ENCODE measurements around the gene RPS16. TPM values are rescaled to one million over a fixed set of nuclear protein-coding genes. Genes with fewer than 3 reads are reported as not detected.
A peak's percentile ranks its signal among the peaks of the same experiment; 100 is the strongest.

Gene RPS16
- total RNA-seq, 2 donors from 2014 or later = 1,162 to 1,716 TPM

DNA sequence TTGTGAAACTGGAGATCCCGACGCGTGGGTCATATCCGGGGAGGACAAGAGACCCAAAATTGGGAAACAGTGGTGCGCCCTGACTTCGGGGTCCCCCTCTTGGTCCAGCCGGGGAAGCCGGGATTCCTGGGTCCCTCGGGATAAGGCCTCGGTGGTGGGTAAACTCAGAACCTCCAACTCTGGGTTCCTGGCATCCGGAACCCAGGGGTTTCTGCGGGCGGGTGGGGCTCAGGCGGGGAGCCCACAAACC, 28.4 kb downstream of the RPS16 start:
- intact Hi-C loops (cut with DNase I) = no loop called here
- Histone ChIP-seq H3K4me3 (peak overlapping the region; percentile 75 to 90), H3K36me3 (peaks cover 8% of the 10 kb centered on the region in 2 donors), H3K27me3 (replicated peaks; ENCODE audit: insufficient read depth) (no peaks in the 10 kb centered on the region), H3K27ac (peak overlapping the region; percentile 100), H3K4me1 (replicated peaks) (peaks cover 8% of the 10 kb centered on the region), H3K9me3 (no peaks in the 10 kb centered on the region)
- DNase-seq (ENCODE audit: low spot score) = no peak
- WGBS = 2% methylated on average over 13 of the region's 14 CpGs
- no peak for TF ChIP-seq POLR2AphosphoS5 (IDR thresholded peaks at IDR 0.05)
- no peak for TF ChIP-seq POLR2A (IDR thresholded peaks at IDR 0.05)
- TF ChIP-seq, protein P1, sequence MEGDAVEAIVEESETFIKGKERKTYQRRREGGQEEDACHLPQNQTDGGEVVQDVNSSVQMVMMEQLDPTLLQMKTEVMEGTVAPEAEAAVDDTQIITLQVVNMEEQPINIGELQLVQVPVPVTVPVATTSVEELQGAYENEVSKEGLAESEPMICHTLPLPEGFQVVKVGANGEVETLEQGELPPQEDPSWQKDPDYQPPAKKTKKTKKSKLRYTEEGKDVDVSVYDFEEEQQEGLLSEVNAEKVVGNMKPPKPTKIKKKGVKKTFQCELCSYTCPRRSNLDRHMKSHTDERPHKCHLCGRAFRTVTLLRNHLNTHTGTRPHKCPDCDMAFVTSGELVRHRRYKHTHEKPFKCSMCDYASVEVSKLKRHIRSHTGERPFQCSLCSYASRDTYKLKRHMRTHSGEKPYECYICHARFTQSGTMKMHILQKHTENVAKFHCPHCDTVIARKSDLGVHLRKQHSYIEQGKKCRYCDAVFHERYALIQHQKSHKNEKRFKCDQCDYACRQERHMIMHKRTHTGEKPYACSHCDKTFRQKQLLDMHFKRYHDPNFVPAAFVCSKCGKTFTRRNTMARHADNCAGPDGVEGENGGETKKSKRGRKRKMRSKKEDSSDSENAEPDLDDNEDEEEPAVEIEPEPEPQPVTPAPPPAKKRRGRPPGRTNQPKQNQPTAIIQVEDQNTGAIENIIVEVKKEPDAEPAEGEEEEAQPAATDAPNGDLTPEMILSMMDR (IDR thresholded peaks at IDR 0.05) = no peak

DNA sequence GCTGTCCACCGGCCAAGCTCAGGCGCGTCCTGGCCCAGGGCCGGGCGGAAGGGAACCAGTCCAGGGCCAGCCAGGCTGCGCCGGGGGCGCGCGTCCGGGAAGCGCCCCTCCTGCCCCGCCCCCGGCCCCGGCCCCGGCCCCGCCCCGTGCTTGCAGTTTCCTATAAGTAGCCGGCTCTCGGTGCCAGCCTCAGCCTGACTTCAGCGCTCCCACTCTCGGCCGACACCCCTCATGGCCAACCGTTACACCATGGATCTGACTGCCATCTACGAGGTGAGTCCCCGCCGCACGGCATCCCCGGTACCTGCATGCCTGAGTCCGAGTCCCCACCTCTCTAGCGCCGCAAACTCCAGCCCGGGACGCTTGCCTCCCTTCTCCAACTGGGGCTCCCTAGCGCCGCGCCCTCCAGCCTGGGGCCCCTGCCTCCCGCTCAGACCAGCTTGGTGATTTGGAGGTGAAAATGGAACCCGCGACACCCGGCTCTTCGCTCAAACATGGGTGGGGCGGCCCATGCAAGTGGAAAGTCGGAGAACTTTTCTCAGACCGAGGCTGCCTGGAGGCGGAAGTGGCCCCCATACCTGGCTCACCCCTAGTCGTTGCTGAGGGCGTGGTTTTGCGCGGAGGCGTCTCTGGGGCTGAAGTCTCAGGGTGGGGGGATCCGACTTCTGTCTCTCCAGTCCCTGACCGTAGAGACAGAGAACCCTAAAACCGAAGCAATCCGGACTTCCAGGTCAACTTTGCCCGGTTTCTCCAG, 28.9 kb downstream of the RPS16 start, which contains the start of gene ZFP36:
Gene ZFP36 (plus strand): TSS at position 192 of the 754 bp plus-strand sequence. CDS start 58 bp downstream, at position 250.
- H3K27me3 ChIP-seq (replicated peaks; ENCODE audit: insufficient read depth) = no peaks in the 10 kb centered on the region
- TF ChIP-seq, protein P1 (IDR thresholded peaks at IDR 0.05) = no peak
- peak; percentile 94 for TF ChIP-seq POLR2AphosphoS5 (IDR thresholded peaks at IDR 0.05)
- peak; percentile 96 for TF ChIP-seq POLR2A (IDR thresholded peaks at IDR 0.05)
- peak; percentile 92 for DNase-seq (ENCODE audit: low spot score)
- peak within 1 kb of the TSS; percentile 100 for H3K27ac ChIP-seq
- H3K36me3 ChIP-seq = peaks cover 8% of the 10 kb centered on the region in 2 donors
- no peaks in the 10 kb centered on the region for H3K9me3 ChIP-seq
- under 1% methylated on average over 48 of the region's 56 CpGs for WGBS
- peaks cover 8% of the 10 kb centered on the region for H3K4me1 ChIP-seq (replicated peaks)
- intact Hi-C loops (cut with DNase I) = no loop called here
- H3K4me3 ChIP-seq = peak within 1 kb of the TSS; percentile 75 to 90

DNA sequence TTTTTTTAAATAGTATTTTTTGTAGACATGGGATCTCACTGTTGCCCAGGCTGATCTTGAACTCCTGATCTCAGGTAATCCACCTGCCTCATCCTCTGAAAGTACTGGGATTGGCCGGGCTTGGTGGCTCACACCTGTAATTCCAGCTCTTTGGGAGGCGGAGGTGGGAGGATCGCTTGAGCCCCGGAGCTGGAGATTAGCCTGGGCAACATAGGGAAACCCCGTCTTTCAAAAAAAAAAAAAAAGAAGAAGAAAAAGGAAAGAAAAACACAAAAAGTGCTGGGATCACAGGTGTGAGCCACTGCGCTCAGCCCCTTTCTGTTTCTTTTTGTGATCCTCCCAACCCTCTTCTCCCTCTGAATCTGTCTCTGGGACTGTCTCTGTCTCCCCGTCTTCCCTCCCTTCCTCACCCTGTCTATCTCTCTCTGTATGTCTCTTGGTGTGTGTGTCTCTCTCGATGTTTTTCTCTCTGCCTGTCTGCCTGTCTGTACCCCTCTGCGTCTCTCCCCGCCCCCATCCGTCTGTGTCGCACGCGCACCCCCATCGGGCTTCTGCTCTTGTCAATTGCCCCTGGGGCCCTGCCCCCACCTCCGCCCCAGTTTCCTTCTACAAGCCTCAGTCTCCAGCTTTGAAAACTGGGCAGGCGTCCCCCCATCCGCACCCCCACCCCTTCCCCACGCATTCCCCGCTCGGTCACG, 29.6 kb downstream of the RPS16 start:
- peak; percentile 42 for TF ChIP-seq POLR2AphosphoS5 (IDR thresholded peaks at IDR 0.05)
- TF ChIP-seq POLR2A (IDR thresholded peaks at IDR 0.05) = peak; percentile 32
- TF ChIP-seq, protein P1 (IDR thresholded peaks at IDR 0.05) = no peak
- peak; percentile 81 for DNase-seq (ENCODE audit: low spot score)
- intact Hi-C loops (cut with DNase I) = no loop called here
- Histone ChIP-seq H3K4me1 (replicated peaks) (peaks cover 8% of the 10 kb centered on the region), H3K4me3 (peak overlapping the region; percentile 75 to 90), H3K27ac (peak overlapping the region; percentile 100), H3K27me3 (replicated peaks; ENCODE audit: insufficient read depth) (no peaks in the 10 kb centered on the region), H3K36me3 (peaks cover 8% of the 10 kb centered on the region in 2 donors), H3K9me3 (no peaks in the 10 kb centered on the region)
- WGBS = 11% methylated on average over 22 of the region's 22 CpGs

DNA sequence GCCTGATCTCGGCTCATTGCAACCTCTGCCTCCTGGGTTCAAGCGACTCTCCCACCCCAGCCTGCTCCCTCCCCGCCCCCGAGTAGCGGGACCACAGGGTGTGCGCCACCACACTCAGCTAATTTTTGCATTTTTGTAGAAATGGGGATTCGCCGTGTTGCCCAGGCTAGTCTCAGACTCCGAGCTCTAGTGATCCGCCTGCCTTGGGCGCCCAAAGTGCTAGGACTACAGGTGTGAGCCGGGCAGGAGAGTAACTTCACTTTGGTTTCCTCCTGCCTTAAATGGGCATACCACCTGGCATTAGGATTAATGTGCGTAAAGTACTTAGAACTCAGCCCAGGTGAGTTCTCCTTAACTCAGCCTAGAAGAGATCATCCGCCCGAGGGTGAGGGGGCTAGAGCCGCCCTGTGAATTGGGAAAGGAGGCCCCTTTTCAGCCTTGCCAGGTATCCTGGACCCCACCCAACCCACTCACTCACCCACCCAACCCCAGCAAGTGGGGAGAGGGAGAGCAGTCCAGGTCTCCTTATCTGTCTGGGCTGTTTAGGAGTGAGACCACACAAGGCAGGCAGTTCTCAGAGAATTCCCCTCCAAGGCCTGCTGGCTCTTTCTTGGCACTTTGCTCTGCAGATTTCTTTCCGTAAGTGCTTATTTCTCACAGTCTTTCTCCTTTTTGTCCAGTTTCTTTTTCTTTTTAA, 30.3 kb downstream of the RPS16 start:
- peak overlapping the region; percentile 100 for H3K27ac ChIP-seq
- peaks cover 8% of the 10 kb centered on the region for H3K4me1 ChIP-seq (replicated peaks)
- 89% methylated on average over 17 of the region's 17 CpGs for WGBS
- H3K4me3 ChIP-seq = peak overlapping the region in 1 of 2 donors; percentile 75
- no peaks in the 10 kb centered on the region for H3K27me3 ChIP-seq (replicated peaks; ENCODE audit: insufficient read depth)
- TF ChIP-seq, protein P1 (IDR thresholded peaks at IDR 0.05) = no peak
- TF ChIP-seq POLR2AphosphoS5 (IDR thresholded peaks at IDR 0.05) (no peak), POLR2A (IDR thresholded peaks at IDR 0.05) (no peak)
- no peak for DNase-seq (ENCODE audit: low spot score)
- no peaks in the 10 kb centered on the region for H3K9me3 ChIP-seq
- H3K36me3 ChIP-seq = peaks cover 8% of the 10 kb centered on the region in 2 donors
- intact Hi-C loops (cut with DNase I) = no loop called here

Measured in prostate gland (tissue), 2 donors.